RPMI7951 (cell line): ENCODE results near the gene IQGAP2. TPM values are rescaled to one million over a fixed set of nuclear protein-coding genes. Genes with fewer than 3 reads are reported as not detected.

Experiments
- DNase-seq: peaks from one replicate; pipeline ENCODE4 v3.0.0-alpha.2; 2012; ENCODE audit warnings: low read depth
- total RNA-seq: library from RNA; depleted of rRNA; stranded (reverse); fragments of >200 nt; shearing (Covaris generic); gene quantifications from 2 replicates; pipeline ENCODE4 v1.2.3, GENCODE V29; 2014

Gene IQGAP2
- total RNA-seq, 1 experiment from 2014 or later, result 0.24 TPM

DNA sequence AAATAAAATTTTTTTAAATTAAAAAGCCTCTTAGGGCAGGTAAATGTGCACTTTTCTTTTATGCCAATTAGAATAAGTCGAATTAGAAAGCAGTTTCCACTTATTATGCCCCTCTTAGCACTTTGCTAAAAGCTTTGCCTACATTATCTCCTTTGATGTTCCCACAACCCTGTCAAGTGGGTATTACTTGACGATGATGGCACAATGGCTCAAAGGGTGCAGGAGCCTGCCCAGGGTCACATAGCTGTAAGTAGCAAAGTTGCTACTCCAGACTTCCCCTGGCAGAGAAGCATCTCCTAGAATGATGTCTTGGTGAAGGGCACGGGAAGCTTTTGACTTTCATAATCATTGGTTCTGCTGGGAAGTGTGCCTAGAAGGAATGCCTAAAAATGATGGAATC is 18.4 kb upstream of the IQGAP2 start:
- no peak for DNase-seq

DNA sequence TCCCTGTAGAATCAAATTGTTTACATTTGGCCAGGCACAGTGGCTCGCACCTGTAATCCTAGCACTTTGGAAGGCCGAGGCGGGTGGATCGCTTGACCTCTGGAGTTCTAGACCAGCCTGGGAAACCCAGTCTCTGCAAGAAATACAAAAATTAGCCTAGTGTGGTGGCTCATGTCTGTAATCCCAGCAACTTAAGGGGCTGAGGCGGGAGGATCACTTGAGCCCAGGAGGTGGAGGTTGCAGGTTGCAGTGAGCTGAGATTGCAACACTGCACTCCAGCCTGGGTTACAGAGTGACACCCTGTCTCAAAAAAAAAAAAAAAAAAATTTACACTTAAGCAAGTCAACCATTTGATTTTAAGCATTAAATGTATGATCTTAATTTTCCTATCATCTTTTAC is 17.5 kb upstream of the IQGAP2 start:
- no peak for DNase-seq

DNA sequence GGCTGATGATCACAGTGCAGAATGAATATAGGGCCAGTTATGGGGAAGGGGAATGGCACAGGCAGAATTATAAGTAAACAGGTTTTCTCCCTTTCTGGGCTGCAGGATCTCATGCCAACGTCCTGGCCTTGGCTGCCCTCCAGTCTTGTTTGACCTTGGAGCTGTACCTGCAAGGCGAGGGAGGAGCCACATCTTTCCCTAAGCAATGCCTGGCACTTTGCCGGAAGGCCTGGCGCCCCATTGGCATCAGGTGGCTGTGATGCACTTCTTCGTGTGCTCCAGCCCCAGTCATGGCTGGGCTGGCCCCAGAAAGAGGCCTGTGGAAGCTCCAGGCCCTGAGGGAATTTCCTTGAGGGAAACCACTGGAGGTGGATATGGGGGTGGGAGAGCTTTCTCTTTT is 16.7 kb upstream of the IQGAP2 start:
- DNase-seq, result no peak

DNA sequence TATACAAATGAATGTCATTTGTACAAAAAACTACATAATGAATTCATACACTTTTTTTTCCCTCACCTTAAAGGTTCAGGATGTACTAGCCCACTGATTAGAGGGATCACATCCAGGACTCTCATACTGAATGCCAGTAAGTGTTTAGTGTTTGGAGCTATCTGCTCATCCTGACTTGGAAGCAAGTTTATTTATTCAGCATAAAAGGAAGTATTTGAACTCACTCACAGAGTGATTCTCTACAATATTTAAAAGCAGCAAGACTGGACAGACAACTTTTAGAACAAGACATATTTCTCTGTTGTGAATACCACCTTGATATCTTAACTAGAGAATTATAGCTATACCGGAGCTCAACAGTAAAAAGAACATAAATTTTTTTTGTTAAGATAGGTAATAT is 14.8 kb upstream of the IQGAP2 start:
- no peak for DNase-seq

DNA sequence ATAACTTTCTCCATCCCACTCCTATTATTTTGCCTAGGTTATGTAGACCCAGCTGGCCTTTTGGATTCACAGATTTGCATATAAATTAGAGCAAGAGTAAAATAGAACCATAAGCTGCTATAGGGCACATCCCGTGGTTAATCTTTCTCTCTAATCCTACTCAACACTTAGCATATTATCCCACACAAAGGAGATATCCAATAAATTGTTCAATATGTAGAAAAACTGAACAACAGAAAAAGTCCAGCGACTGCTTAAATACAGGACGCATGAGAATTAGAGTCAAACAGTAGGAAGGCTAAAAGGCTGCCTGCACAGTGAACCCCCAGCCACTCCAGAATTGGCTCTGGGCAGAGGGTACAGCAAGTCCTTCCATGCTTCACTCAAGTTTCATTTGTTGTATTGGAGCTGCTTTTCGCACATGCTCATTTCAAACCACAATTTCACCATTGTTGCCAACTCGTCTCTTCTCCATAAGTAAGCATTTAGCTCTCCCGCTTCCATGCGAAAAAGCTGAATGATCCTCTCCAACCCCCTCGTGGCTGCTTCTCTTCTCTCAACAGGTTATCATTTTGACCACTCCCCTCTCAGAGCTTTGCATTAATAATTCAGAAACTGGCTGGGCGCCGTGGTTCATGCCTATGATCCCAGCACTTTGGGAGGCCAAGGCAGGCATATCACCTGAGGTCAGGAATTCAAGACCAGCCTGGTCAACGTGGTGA is 14.1 kb upstream of the IQGAP2 start:
- no peak for DNase-seq

DNA sequence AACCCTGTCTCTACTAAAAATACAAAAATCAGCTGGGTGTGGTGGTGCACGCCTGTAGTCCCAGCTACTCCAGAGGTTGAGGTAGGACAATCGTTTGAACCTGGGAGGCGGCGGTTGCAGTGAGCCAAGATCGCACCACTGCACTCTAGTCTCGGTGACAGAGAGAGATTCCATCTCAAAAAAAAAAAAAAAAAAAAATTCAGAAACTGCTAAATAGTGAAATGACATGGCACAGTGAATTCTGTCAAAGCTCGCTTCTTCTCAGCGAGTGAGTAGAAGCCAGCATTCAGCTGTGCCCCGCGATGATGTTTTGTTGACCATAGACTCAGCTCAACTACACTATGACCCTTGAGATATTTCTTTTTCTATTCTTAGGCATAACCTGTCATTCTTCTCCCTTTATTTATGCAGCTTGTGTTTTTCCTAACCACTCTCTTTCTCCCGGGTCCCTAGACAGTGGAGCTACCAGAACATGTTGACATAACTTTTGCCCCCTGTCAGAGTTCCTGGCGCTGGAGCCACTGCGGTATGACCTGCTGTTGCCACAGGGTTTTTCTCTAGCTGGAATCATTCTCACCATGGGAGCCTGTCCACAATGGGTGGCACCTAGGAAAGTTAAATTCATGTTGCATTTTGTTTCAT is 13.5 kb upstream of the IQGAP2 start:
- DNase-seq, result no peak

DNA sequence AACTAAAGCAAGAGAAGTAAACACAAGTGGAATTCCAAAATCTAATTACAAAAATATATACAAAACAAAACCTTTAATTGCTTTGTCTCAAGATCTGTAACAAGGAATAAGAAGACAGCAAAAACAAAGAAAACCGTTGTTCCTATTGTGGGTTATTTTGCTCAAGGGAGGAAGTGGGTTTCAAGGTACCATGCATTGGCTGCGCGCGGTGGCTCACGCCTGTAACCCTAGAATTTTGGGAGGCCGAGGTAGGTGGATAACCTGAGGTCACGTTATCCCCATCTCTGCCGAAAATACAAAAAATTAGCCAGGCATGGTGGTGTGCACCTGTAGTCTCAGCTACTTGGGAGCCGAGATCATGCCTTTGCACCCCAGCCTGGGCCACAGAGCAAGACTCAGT is 12.1 kb upstream of the IQGAP2 start:
- no peak for DNase-seq

DNA sequence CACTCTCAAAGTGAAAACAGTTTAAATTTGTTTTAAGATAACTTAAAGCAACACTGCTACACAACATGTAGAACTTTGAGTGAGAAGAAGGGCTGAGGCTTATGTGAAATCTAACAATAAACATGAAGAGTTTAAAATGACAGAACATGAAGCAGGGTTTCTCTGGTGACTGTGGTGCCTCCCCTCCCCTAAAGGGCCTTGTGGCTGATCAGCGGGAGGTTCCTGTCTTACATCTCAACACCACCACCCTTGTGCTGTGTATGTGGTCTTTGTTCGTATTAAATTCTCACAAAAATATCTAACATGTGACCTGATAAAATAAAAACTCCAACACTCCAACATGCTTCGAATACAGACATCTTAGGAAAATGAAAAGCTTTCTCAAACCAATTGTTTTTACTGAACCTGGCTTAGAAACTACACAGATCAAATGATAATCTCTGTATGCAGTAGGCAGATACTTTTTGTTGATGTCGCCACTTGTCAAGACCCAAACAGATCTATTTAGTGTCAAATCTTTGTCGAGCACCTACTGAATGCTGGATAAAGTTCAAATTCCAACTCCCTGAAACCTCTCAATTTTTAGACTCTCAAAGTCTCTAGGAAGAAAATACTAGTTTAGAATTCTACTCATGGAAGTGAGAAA is 9.9 kb upstream of the IQGAP2 start:
- no peak for DNase-seq

DNA sequence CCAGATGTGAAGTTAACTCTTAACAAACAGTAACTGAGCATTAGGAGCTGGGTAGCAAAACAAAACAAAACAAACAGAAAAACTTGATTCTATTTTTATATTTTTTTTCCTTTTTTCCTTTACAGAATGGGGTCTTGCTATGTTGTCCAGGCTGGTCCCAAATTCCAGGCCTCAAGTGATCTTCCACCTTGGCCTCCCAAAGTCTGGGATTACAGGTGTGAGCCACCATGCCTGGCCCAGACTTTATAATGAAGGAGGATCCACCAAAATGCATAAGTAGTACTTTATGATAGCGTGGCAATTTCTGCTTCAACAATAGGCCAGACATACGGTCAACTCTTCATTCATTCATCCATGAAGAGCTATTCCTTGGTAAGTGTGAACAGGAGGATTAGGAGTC is 5.9 kb upstream of the IQGAP2 start:
- no peak for DNase-seq

DNA sequence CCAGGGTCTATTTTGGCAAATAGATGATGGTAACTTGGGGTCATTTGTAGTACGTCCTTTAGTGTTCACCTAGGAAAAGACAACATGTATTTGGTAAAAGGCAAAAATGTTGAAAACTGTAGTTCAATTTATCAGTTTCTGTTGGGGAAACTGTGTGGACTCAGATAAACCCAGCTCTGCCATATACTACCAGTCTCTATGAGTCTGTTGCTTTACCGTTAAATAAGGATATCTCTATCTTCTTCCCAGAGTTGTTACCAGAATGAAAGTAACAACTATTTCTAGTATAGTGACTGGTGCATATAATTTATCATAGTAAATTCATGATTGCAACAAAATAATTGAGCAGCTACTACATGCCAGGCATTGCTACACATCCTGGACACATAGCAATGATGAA is 3.8 kb upstream of the IQGAP2 start:
- no peak for DNase-seq

DNA sequence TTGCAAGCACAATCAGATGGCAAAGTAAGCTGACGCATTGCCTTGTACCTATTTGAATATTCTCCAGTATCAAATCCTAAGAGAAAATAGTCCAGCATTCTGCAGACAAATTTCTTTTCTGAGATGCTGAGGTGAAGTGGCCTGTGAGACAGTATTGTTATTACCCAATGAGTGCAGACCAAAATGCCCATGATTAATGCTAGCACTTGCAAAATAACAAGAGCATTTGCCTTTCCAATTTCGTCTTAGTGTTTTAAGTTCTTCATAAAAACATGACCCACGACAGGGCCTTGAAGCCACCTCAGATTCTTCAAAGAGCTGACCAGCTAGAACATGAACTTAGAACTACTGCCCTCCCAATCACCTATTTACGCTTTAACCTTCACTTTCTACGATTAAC is 2.6 kb upstream of the IQGAP2 start:
- no peak for DNase-seq

DNA sequence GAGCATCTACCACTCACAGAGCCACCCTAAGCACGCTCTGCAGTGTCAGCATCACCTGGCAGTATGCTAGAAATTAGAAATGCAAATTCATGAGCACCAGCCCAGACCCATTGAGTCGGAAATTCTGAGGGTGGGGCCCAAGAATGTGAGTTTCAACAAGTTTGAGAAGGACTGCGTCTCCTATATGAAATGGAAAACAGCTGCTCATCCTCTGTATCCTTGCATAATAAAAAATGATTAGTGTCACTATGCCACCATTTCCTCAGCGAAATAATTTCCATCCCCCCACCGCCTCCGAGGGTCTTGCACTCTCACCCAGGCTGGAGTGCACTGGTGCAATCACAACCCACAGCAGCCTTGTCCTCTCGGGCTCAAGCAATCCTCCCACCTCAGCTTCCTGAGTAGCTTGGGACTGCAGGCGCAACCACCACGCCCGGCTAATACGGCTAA is 1.3 kb upstream of the IQGAP2 start:
- no peak for DNase-seq

DNA sequence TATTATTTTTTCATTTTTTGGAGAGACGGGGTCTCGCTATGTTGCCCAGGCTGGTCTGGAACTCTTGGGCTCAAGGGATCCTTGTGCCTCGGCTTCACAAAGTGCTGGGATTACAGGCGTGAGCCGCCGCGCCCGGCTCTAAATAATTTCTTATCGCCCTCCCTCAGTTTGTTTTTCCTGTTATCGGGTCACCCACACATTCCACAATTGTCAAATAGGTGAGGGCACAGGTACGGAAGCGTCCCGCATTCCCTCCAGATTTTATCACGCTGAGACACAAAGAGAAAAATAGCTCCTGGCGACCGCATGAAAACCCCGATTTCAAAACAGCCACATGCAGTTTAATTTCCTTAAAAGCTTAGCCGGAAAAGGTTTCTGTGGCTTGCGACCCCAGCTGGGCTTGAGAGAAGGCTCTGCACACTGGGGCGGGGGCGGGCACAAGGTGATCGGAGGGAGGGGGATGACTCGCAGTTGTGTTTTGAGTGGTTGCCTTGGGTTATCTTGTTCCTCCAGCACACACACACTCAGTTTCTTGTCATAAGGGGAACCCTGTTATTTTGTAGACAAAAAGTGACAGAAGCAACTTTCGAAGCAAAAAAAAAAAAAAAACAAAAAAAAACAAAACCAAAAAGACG is 717 bp upstream of the IQGAP2 start:
- no peak for DNase-seq

DNA sequence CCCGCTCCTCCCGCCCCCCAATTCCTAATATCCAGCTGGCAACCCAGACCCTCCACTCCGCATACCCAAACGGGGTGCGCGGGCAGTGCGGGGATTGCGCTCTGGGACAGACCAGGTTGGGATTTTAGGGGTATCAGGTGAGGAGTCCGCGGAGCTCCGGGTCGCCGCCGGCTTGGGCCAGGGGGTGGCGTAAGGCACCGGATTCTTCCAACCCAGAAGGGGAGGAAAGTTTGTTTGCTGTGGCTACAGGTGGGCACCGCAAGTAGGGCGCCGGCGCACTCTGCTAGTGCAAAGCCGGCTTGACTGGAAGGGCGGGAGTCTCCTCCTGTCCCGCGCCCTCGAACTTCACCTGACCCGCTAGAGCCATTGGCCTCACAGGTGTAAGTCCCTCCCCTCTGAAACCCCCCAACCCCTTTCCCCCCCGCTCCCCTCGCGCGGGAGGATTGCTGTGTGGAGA is 709 bp downstream of the IQGAP2 start:
- no peak for DNase-seq

DNA sequence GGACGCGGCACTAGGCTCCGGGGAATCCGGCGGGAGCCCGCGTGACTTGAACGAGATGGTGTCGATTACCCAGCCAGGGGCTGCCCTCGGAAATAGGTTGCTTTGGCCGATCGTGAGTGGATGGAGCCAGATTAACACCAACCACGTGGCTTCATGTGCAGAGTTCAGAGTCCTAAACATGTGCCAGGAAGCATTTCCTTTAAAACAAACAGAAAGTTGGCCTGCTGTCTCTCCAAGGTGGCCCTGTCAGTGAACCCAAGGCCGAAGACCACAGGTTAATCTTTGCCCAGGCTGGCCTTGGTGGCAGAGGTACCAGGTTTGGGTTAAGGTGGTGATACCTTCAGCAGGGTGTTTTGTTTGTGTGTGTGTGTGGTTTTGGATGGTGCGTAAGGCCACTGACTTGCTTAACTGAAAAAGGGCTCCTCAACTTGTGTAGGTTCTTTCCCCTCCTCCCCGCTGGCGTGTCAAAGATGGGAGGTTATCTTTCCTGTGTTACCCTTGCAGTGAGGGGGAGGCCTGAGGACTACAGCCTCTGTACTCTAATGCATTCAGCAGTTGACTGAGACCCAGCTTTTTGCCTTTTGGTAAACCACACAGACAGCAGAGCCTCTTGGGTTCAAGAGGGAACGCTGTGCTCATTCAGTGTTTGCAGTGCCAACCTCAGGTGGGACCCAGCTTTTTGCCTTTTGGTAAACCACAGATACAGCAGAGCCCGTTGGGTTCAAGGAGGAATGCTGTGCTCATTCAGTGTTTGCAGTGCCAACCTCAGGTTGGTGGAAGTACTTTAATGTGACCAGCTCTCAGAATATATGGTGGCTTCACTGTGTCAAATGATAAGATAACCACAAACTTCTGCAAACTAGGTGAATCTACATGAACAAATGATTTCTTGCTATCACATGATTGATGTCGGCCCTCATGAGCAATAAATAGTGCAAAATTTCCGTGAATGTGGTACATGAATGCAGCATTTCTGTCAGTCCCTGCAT is 1.4 kb downstream of the IQGAP2 start:
- no peak for DNase-seq

DNA sequence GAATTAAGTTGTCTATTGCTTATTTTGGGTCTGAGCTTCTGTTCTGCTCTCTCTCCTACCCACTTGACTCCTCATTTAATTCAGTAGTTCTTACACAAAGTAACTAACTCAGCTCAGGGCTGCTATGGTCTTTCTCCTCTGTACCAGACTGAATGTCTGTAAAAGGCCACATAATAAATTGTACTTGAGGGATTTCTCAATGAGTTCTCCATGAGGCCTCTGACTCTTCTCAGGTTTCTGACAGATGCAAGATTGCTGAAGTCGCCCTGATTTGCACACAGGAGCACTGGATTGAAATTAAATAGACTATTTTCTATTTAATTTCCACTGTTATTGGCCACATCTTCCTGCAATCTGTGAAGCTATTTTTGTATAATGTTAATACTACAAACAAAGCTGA is 2.9 kb downstream of the IQGAP2 start:
- DNase-seq, result no peak

DNA sequence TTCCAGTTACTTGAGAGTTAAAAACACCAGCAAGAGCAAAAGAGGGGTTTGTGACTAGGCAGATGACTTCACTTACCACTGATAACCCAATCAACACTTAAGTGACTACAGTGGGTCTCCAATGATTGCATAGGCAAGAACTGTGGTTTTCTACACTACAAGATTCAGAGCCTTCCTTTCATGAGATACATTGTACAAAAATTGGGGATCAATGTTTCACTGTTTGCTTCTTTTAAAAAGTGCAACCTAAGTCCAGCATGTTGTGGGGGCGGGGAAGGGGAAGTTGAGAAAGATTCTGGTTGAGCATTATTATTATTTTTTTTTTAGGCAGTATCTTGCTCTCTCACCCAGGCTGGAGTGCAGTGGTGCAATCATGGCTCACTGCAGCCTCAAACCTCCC is 3.6 kb downstream of the IQGAP2 start:
- no peak for DNase-seq

DNA sequence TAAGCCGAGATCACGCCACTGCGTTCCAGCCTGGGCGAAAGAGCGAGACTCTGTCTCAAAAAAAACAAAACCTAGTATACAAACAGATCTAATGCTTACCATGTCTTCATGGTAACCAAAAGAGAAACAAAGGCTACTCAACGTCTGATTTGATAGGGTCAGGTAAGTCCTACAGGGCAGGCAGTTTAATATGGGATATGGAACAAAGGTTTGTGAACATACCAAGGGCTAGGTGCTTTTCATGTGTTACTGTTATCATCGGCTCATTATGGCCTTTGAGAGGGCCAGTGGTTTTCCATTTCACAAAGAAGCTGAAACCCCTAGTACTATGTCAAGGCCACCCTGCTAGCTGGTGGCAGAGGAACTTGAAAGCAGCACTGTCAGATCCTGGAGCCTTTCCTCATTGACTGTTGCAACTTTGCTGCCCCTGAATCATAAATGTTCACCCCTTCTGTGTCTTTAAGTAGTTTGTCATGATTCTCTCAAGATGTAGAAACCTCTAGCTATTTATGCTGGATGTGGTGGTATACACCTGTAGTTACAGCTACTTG is 5.1 kb downstream of the IQGAP2 start:
- no peak for DNase-seq

DNA sequence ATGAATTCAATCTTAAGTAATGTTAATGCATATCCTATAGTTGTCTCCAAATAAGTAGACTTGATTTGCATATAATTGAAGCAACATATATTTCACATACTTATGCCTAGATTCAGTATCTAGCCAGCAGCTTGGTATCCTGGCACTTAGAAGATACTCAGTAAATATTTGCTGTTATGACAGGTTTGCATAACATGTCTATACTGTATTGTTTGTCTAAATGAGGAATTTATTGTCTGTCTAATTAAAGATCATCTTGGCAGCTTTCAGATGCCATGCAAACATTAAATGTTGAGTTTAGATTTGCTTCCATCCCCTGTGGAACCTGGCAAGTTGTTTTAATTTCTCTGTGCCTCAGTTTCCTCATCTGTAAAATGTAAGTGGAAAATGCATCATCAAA is 9.4 kb downstream of the IQGAP2 start:
- no peak for DNase-seq

DNA sequence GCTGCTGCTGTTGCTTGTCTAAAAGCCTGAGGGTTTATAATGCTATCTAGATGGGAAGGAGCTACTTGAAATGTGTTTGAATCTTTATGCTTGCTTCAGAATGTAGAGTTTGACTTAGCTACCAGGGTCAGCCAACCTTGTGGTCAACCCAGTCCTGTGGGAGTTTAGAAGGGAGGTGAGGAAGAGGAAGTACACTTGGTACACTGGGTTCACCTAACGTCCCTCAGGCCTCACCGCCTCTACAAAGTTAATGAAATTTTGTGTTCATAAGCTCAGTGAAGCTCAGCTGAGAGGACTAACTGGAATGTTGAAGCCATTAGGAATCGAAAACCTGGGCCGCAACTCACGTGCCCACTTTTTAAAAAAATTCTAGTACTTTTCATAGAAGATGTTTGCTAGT is 10.7 kb downstream of the IQGAP2 start:
- no peak for DNase-seq

DNA sequence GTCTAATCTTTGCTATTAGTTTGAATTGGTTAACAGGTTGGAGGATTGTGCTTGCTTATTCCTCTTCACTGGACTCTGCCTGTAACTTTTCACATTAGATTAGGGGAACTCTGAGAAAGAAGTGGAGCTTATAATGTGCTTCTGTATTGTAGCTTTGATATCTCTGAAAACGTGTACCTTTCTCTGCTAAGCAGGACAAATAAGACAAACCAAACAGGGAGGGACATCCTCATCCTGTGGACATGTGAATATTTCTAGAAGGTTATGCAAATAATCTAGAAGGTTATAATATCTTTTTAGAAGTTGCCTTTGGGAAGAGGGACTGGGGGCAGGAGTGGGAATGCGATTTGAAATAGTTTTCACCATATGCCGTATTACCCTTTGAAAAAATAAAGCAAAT is 11.7 kb downstream of the IQGAP2 start:
- DNase-seq, result no peak
